ENCODE measurements around the gene HK3.

HK3 gene

DNA sequence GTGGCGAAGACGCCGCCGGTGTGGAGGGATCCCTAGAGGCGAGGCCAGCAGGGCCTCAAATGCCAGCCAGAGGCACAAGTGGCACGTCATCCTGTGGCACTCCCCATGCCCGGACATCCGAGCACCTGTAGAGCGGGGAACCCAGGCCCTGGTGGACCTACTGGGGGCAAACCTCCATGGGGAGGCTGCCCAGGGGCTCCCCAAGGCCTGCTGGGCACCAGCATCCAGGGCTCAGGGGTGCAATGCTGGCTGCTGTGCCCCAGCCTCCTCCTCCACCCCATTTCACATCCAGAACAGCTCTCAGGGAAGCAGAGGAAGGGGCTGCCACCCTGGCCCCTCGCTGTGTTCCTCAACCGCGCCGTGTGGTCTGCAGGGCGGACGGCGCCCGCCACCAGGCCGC is 43.5 kb downstream of the HK3 start:
- no peak for DNase-seq
- intact Hi-C loops (cut with DNase I), result no loop called here

- DNase-seq, result peak in 1 of 10 donors; percentile 21
- intact Hi-C loops (cut with DNase I), result no loop called here
Measured at GRCh38 chr5:176854164-176854563, 45.0 kb downstream of the HK3 start.

GRCh38 chr5:176853151-176853778 is 45.9 kb downstream of the HK3 start:
- intact Hi-C loops (cut with DNase I), result no loop called here

GRCh38 chr5:176851871-176852658 is 47.1 kb downstream of the HK3 start:
- intact Hi-C loops (cut with DNase I), result no loop called here
- DNase-seq, result peak in 1 of 10 donors; percentile 79

More at GRCh38 chr5:176853151-176853778, 45.9 kb downstream of the HK3 start:
- DNase-seq, result peak in 1 of 10 donors; percentile 82

- peak in 1 of 10 donors; percentile 75 for DNase-seq
- intact Hi-C loops (cut with DNase I), result no loop called here
Measured at GRCh38 chr5:176851380-176851779, 47.8 kb downstream of the HK3 start.

DNA sequence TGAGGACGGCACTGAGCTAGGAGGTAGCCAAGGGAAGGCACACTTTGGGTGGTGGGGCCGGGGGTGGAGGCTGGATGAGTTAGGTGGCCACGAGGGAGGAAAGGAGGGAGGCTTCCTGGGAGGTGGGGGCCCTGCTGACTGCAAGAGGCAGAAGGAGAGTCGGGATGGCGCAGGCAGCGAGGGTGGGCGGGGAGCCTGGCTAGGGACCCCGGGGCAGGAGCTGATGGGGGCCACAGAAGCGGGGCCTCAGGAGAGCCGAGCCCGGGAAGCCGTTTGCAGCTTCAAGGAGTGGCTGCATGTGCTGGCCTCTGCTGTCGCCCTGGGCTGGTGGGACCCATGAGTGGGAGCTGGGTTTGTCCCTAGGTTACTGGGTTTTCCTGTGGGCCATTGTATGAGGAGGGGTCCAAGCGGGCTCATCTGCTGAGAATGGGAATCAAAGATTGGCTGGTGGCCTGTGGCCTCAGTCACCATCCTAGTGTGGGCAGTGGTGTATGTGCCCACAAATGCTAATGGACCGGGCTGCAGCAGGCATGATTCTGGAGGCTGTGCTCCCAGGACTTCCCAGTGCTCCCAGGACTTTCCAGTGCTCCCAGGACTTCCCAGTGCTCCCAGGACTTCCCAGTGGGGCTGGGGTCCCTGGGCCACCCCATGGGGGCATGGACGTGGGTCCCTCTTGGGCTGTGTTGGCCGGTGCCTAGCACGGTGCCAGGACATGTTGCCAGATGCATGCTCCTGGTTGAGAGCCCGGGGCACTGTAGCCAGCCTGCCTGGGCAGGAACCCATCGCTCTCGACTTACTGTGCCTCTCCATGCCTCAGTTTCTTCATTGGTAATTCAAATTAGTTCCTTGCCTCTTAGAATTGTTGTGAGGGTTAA is 48.5 kb downstream of the HK3 start:
- peak in 1 of 10 donors; percentile 78 for DNase-seq
- intact Hi-C loops (cut with DNase I), result no loop called here

DNA sequence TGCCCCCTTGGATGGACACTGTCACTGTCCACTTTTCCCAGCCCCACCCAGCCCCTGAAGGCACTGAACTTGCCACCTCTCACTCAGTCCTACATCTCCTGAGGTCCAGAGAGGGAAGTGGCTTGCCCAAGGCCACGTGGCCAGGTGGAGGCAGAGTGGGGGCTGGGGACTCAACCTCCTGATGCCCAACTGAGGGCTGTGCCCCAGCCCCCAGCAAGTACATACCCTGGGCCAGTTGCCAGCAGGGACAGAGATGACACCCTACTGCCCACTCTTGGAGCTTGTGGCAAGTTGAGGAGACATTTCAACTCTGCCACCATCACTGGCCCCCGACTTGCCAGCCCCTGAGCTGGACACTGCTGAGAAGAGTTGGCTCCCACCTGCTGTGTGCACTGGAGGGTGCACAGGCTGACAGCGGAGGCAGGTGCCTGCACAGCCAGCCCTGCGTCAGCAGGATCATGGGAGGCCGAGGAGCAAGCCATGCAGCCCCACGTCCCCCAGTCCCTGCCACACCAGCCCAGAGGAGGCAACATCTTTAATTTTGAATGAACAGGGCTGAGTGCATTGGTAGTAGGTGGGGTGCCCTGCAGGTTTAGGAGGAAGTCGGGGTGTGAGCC is 49.4 kb downstream of the HK3 start:
- DNase-seq, result peak in 1 of 10 donors; percentile 77
- intact Hi-C loops (cut with DNase I), result no loop called here

GRCh38 chr5:176848651-176849050 is 50.5 kb downstream of the HK3 start:
- intact Hi-C loops (cut with DNase I), result no loop called here
- peak in 1 of 10 donors; percentile 83 for DNase-seq

DNA sequence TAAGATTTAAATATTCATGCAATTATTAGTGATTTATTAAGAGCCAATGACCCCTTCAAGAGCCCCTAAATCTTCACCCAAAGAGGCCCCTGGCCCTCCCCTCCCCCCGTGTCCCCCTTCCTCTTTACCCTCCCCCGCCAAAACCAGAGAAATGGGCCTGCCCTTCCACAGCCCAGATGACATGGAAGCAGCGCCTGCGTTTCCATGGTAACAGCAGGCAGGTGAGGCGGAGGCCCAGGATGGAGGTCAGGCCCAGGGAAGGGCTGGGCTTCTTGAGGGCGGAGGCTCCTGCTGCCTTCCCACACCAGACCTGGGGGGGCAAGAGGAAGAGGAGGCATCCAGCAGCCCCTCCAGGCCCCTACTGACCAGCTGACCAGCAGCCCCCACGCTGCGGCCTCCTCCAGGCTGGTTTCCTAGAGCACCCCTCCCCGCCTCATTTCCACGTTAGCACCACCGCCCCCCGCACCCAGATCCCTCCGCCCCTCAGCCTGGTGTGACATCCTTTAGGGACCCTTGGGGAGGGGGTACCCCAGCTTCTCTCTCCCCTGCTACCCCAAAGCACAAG is 51.3 kb downstream of the HK3 start:
- intact Hi-C loops (cut with DNase I), result no loop called here
- peak in 1 of 10 donors; percentile 55 for DNase-seq

- intact Hi-C loops (cut with DNase I), result no loop called here
Measured at GRCh38 chr5:176847148-176847547, 52.0 kb downstream of the HK3 start.

DNA sequence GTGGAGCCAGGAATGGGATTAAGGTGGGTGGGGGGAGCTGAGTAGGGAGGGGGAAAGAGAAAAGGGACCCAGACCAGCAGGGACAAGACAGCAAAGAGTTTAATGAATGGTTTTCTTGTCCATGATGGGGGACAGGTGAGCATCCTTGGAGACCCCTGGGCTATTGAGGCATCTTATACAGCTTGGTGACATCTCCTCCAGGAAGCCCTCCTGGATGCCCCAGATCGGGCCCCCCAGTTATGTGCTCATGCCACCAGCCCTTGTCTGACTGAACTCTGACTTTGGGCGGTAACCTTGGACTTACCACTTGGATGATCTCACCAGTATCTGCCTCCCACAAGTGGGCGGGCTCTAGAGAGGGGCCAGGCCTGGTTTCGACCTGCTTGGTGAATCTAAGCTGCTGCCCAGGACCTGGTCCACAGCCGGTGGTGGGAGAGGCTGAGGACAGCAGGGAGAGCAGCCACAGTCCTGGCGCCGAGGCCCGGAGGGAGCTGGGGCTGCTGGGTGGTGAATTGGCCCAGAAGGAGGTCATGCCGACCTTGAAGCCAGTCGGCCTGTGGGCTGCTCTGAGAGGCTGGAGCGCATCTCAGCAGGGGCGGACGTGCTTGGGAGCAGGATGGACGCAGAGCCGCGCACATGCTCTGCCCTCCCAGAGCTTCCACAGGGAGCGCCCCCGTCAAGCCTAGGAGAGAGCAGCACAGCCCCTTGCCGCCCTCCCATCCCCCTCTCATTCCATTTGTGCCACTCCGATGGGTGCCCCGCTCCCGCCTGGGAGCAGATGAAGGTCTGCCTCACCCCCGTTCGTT is 52.6 kb downstream of the HK3 start:
- intact Hi-C loops (cut with DNase I), result no loop called here
- DNase-seq, result peak in 1 of 10 donors; percentile 83

More at GRCh38 chr5:176847148-176847547, 52.0 kb downstream of the HK3 start:
- peak in 1 of 10 donors; percentile 38 for DNase-seq

GRCh38 chr5:176845392-176845713 is 53.8 kb downstream of the HK3 start:
- DNase-seq, result no peak
- intact Hi-C loops (cut with DNase I), result no loop called here

DNA sequence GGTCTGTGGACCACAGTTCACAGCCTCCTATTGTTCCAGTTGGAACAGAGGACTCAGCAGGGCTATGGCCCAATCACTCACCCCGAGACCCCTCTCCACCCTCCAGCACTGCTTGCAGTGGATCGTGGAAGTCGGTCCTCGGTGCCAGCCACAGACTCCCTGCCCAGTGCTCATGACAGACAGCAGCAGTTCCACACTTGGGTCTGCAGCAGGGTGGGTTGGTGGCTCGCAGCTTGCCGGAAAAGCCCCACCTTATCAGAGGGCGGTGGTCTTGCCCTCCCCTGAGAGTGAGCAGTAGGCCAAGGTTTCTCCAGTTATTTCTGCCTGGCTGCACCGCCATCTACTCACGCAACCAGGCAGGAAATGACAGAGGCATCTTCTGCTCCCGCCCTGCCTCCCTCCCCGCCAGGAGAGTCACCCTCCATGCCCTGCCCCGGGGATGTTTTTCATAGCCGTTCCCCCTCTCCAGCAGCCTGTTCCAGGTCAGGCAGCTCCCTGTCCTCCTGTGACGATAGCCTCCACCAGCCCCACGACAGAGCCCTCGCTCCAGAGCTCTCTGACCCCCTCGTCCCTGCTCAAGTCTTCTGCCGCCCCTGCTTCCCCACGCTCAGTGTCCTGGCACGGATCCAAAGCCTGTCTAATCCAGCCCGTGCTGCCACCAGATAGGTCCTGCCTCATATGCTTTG is 54.3 kb downstream of the HK3 start:
- intact Hi-C loops (cut with DNase I), result no loop called here
- peak in 1 of 10 donors; percentile 82 for DNase-seq

DNA sequence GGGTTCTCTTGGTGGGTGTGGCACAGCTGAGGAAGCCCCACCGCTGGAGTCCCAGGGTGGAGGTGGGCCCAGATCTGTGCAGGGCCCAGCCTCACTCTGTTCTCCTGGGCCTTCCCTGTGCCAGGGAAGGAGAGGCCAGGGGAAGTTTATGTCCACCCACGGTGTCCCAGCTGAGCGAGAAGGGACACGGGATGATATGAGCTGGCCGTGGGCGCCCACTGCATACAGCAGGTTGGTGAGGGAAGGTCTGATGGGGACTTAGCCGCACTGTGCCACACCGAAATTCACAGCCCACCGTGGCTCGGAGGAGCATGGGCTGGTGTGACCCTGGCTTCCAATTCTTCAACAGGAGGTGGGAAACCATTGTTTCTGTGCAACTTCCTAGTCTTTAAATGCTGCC is 54.9 kb downstream of the HK3 start:
- intact Hi-C loops (cut with DNase I), result no loop called here
- peak in 1 of 10 donors; percentile 72 for DNase-seq

DNA sequence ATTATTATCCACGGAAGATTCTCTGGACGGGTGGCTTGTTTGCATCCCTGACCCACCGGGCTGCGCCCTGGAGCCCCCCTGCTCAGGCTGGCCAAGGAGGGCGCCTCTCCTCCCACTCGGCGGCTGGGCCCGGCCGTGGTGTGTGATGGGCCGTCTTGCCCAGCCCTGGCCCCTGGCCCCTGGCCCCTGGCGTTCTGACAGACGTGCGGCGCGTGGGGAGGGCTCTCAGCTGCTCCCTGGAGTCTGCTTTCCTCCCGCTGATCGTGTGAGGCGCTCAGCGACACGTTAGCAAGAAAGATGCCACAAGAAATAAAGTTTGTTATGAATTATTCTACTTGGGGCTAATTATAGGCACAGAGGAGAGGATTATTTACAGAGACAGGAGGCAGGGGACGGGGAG is 55.5 kb downstream of the HK3 start:
- DNase-seq, result peak in 1 of 10 donors; percentile 83
- intact Hi-C loops (cut with DNase I), result no loop called here

- intact Hi-C loops (cut with DNase I), result no loop called here
- peak in 6 of 10 donors; percentile 60 to 94 (median 66) for DNase-seq
Measured at GRCh38 chr5:176837707-176838115, 61.4 kb downstream of the HK3 start.

DNA sequence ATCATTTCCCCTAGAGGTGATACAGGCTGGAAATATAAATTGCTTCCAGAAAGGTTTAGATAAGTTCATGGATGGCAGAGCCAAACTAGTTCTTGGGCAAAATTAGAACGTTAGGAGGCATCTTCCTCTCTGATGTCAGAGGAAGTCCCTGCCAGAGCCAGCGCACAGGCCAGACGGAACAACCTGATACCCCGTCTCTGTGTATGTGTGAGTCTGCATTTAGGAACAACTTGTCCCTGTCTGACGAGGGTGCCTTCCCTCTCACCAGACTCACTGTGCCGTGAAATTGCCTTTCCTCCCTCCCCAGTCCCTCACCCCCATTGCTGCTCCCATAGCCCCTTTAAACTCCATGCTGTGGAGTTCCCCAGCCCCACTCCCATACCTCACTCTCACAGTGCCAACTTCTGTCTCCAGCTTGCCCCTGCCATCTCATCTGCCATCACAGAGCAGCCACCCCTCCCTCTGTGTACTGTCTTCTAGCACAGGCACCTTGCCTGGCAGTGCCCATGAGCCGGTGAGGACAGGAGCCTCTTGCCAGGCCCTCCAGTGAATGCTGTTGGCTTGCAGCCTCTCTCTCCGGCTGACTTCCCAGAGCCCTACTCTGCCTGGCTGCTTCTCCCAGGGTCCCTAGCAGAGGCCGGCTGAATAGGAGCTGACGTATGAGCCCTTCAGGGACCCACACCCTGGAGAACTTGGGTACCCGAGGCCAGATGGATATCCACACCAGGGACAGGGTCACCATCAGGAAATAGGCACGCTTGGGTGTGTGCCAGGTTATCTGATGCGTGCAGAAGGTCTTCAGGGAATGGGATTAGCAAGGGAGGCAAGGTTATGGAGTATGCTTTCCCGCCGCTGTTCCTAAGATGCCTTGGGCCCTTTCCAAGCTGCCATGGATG is 62.1 kb downstream of the HK3 start:
- intact Hi-C loops (cut with DNase I), result no loop called here
- DNase-seq, result peak in 3 of 10 donors; percentile 63 to 90 (median 84)

GRCh38 chr5:176835918-176836317 is 63.2 kb downstream of the HK3 start:
- intact Hi-C loops (cut with DNase I), result no loop called here
- DNase-seq, result no peak

Measured in posterior cingulate gyrus (tissue), 11 donors.